ENCODE results near the gene BDNF.
"Not testable (repeated sequence)": the region's sequence is repeated elsewhere in the genome, so short reads cannot be mapped to it uniquely, and the experiment has no call there.

Gene BDNF

DNA sequence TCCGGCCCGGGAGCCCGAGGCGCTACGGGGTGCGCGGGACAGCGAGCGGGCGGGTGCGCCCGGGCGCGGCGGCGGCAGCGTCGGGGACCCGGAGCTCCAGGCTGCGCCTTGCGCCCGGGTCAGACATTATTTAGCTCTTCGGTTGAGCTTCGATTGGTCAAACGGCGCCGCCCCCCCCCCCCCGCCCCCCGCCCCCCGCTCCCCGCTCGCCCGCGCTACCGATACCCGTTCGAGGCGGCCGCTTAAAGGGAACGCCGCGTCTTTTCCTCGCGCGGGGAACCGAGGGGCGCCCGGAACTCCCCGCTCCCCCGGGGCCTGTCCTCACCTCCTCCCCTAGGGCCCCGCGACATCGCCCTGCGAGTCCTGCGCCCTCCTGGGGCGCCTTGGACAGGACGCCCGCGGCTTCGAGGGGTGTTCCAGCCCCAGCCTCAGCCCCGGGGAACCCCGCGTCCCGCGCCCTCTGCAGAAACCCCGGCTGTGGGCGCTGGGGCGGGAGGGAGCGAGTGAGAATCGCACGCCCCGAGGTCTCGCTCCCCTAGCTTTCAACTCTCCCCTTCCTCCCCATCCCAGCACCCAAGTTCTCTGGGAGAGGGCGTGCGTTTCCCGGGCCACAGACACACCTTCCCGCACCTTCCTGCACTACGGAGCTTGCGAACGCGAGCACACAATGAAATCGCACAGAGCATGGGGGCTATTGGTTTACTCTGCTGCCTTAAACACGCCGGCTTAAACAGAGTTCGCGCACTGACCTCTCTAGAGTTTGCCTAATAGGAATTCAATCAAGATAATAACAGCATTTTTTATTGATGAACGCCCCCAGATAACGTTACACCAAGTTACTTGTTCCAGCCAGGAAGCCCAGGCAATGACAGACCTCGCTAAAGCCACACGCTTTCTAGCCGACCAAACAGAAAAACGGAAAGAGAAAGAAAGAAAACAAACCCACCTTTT is at the start of gene BDNF:
TSS of gene BDNF (minus strand) at position 105 of the 951 bp plus-strand sequence. CDS start 41,891 bp downstream, outside the sequence.
- peak within 1 kb of the TSS; percentile 85 for H2AFZ ChIP-seq (ENCODE audit: low read length, unreplicated experiment)
- no peaks in the 10 kb centered on the region for H3K27me3 ChIP-seq (ENCODE audit: insufficient read depth, low read length)
- peaks cover 32% of the 10 kb centered on the region for H3K79me2 ChIP-seq (ENCODE audit: control insufficient read depth, insufficient read depth, low read length, unreplicated experiment)
- H3K4me3 ChIP-seq (ENCODE audit: low read depth, low read length) = peak within 1 kb of the TSS; percentile 94
- no peaks in the 10 kb centered on the region for H3K36me3 ChIP-seq (ENCODE audit: insufficient read depth, low read length)
- H3K4me1 ChIP-seq (ENCODE audit: control insufficient read depth, insufficient read depth, low read length, unreplicated experiment) = peaks cover 25% of the 10 kb centered on the region
- peak within 1 kb of the TSS; percentile 10; the same call in 1 of the 2 replicates for H3K27ac ChIP-seq (ENCODE audit: low read depth, low read length)

DNA sequence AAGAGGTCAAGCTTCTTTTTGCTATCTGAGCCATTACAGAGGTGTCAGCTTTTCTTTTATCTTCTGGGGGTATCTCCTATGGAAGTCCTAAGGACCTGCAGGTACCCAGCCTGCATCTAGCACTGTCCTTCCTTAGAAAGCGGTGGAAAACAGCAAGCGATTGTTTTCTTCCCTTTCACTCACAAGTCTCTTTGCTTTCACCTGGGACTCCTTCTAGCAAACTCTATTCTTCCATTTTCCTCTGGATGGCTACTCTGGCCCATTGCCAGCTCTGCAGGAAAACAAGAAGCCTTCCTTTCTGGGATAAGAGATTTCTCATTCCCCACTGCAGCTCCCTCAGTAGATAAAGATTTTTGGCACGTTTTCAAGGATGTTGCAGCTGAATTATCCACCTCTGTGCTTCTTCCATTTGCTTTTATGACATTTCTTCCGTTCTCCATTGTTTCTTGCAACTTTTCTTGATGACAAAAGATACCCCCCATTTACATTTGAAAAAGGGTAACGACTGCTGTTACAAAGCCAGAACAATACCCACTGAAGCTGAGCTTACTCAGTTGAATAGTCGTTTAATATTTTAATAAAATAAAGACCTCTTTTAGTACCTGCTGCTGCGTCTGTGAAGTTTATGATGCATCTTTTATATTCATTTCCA is 40.2 kb upstream of the BDNF start:
- Histone ChIP-seq H3K79me2 (ENCODE audit: control insufficient read depth, insufficient read depth, low read length, unreplicated experiment) (no peaks in the 10 kb centered on the region), H3K4me1 (ENCODE audit: control insufficient read depth, insufficient read depth, low read length, unreplicated experiment) (no peaks in the 10 kb centered on the region), H3K36me3 (ENCODE audit: insufficient read depth, low read length) (no peaks in the 10 kb centered on the region), H3K4me3 (ENCODE audit: low read depth, low read length) (no peak overlapping the region), H3K27me3 (ENCODE audit: insufficient read depth, low read length) (peaks cover 70% of the 10 kb centered on the region), H3K27ac (ENCODE audit: low read depth, low read length) (no peak overlapping the region), H2AFZ (ENCODE audit: low read length, unreplicated experiment) (no peak overlapping the region)

DNA sequence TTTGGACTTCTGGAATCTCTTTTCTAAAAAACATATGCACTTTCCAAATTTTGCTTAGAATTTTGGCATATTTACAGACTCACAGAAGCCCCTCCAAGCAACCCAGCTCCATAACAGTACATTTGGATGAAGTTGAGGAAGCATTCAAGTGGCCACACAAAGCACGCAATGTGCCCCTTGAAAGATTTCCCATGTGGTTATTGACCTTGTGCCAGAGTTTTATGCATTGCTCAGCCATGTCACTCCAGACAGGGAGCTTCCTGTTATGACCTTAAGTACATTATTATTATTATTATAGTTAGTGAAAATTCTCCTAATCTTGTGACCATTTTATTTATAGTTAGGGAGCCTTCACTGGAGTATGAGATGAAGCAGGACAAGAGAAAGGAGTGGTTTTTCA is 35.0 kb upstream of the BDNF start:
- no peaks in the 10 kb centered on the region for H3K4me1 ChIP-seq (ENCODE audit: control insufficient read depth, insufficient read depth, low read length, unreplicated experiment)
- H3K27me3 ChIP-seq (ENCODE audit: insufficient read depth, low read length) = peaks cover 25% of the 10 kb centered on the region
- no peaks in the 10 kb centered on the region for H3K79me2 ChIP-seq (ENCODE audit: control insufficient read depth, insufficient read depth, low read length, unreplicated experiment)
- H3K36me3 ChIP-seq (ENCODE audit: insufficient read depth, low read length) = no peaks in the 10 kb centered on the region
- H3K4me3 ChIP-seq (ENCODE audit: low read depth, low read length) = no peak overlapping the region
- no peak overlapping the region for H3K27ac ChIP-seq (ENCODE audit: low read depth, low read length)
- H2AFZ ChIP-seq (ENCODE audit: low read length, unreplicated experiment) = no peak overlapping the region

DNA sequence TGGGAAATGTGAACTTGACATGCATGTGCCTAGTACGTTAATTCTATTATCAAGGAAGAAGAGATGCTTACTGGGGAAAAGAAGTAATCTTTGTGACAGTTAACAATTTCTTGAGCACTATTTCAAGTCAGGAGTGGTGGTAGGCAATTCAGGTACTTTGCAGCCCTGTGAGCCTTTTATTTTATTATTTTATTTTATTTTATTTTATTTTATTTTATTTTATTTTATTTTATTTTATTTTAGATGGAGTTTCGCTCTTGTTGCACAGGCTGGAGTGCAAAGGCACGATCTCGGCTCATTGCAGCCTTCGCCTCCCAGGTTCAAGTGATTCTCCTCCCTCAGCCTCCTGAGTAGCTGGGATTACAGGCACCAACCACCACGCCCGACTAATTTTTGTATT is 31.5 kb upstream of the BDNF start:
- H3K27me3 ChIP-seq (ENCODE audit: insufficient read depth, low read length) = peaks cover 11% of the 10 kb centered on the region; the same call in 1 of the 2 replicates
- not testable (repeated sequence) for H3K36me3 ChIP-seq (ENCODE audit: insufficient read depth, low read length); H3K4me3 ChIP-seq (ENCODE audit: low read depth, low read length); H3K27ac ChIP-seq (ENCODE audit: low read depth, low read length); H2AFZ ChIP-seq (ENCODE audit: low read length, unreplicated experiment); H3K4me1 ChIP-seq (ENCODE audit: control insufficient read depth, insufficient read depth, low read length, unreplicated experiment); H3K79me2 ChIP-seq (ENCODE audit: control insufficient read depth, insufficient read depth, low read length, unreplicated experiment)

DNA sequence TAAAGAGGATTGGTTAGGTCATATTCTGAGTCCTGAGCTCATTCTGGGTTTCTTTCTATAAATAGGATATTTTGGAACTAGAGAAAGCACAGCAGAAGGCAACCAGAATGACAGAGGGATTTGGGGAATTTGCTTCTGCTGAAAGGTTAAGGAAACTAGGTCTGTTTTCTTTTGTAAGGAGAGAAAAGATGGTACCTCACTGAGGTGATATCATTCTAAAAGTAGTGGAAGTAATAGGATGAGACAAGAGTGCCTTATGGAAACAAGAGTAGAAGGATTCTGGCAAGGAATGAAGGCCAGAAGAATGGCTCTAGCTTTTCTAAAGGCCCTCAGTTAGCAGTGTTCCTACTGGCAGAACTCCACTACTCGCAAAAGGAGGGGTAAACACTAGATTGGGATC is 26.7 kb upstream of the BDNF start:
- Histone ChIP-seq H3K27ac (ENCODE audit: low read depth, low read length) (no peak overlapping the region), H2AFZ (ENCODE audit: low read length, unreplicated experiment) (no peak overlapping the region), H3K4me1 (ENCODE audit: control insufficient read depth, insufficient read depth, low read length, unreplicated experiment) (no peaks in the 10 kb centered on the region), H3K36me3 (ENCODE audit: insufficient read depth, low read length) (no peaks in the 10 kb centered on the region), H3K79me2 (ENCODE audit: control insufficient read depth, insufficient read depth, low read length, unreplicated experiment) (no peaks in the 10 kb centered on the region), H3K4me3 (ENCODE audit: low read depth, low read length) (no peak overlapping the region), H3K27me3 (ENCODE audit: insufficient read depth, low read length) (peaks cover 50% of the 10 kb centered on the region)

DNA sequence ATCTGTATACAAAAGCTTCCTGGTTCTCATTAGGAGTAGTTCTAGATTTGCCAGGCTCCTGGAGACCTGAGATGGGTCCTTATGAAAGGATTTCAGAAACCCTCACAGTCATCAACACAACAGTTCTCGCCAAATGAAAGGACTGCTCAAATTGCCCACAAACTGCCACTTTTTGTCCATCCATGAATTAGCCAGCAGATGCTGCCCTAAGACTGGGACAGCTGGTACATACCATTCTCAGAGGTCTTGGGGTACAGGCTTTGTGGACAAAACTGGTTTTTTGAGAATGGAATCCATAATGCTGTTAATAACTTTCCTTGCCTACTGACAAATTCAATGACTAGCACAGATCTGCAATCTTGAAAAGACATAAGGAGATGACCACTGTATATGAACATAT is 23.4 kb upstream of the BDNF start:
- peaks cover 6% of the 10 kb centered on the region for H3K4me1 ChIP-seq (ENCODE audit: control insufficient read depth, insufficient read depth, low read length, unreplicated experiment)
- peaks cover 73% of the 10 kb centered on the region for H3K27me3 ChIP-seq (ENCODE audit: insufficient read depth, low read length)
- H2AFZ ChIP-seq (ENCODE audit: low read length, unreplicated experiment) = no peak overlapping the region
- H3K4me3 ChIP-seq (ENCODE audit: low read depth, low read length) = no peak overlapping the region
- no peaks in the 10 kb centered on the region for H3K79me2 ChIP-seq (ENCODE audit: control insufficient read depth, insufficient read depth, low read length, unreplicated experiment)
- H3K27ac ChIP-seq (ENCODE audit: low read depth, low read length) = no peak overlapping the region
- no peaks in the 10 kb centered on the region for H3K36me3 ChIP-seq (ENCODE audit: insufficient read depth, low read length)

DNA sequence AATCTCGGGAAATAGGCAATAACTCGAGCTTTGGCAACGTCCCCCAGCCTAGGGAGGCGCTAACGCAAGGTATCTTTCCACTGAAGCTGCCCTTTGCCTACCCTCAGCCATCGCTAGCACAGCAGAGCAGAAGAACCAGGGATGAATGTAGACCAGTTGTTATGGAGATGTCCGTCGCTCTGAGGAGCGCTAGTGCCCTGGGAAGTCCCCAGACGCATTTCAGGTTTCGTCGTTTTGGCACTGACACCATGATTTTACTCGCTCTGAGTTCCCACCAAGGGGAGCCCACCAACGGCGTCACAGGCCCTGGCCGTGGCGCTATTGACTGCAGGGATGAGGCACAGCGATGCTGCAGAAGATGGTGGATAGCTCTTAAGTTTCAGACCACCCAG is 22.7 kb upstream of the BDNF start:
- no peak overlapping the region for H3K27ac ChIP-seq (ENCODE audit: low read depth, low read length)
- no peaks in the 10 kb centered on the region for H3K79me2 ChIP-seq (ENCODE audit: control insufficient read depth, insufficient read depth, low read length, unreplicated experiment)
- H2AFZ ChIP-seq (ENCODE audit: low read length, unreplicated experiment) = peak overlapping the region; percentile 32
- H3K4me3 ChIP-seq (ENCODE audit: low read depth, low read length) = peak overlapping the region; percentile 80
- H3K36me3 ChIP-seq (ENCODE audit: insufficient read depth, low read length) = no peaks in the 10 kb centered on the region
- H3K4me1 ChIP-seq (ENCODE audit: control insufficient read depth, insufficient read depth, low read length, unreplicated experiment) = peaks cover 6% of the 10 kb centered on the region
- peaks cover 72% of the 10 kb centered on the region for H3K27me3 ChIP-seq (ENCODE audit: insufficient read depth, low read length)

DNA sequence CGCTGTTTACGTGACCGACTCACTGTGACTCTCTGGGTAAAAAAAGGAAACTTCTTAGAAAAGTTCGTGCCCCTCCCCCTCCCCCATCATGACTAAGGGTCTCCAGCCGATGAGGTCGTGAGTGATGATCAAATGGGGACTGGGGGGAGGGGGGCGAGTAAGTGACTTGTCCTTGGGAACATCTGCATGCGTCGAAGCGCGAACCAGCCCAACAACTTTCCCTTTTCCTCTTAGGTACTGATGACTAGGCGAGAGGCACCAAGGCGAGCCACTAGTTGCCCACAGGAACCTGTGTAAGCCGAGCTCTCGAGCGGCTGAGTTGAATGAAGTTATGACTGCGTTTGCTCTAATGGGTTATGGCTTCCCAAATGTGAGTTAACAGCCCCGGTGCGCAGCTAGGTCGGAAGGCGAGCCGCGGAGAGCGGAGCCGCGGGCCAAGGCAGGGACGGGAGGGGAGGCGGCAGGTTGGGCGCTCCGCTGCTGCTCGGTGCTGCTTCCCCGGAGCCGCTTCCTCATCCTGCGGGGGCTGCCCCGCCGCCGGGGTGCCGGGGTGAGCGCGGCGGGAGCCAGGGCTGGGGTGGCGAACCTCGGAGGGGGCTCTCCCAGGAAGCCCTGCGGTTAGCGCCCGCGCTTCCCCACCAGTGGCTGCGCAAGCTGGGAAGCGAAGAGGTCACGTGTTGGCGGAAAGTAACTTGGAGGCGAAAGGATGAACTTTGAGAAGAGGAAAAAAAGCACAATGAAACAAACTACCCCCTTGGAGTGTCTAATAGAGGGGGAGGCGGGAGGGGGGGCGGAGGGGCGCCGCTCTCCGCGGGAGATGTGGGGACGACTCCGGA is 22.1 kb upstream of the BDNF start:
- Histone ChIP-seq H3K27ac (ENCODE audit: low read depth, low read length) (no peak overlapping the region), H2AFZ (ENCODE audit: low read length, unreplicated experiment) (peak overlapping the region; percentile 32), H3K36me3 (ENCODE audit: insufficient read depth, low read length) (no peaks in the 10 kb centered on the region), H3K4me1 (ENCODE audit: control insufficient read depth, insufficient read depth, low read length, unreplicated experiment) (peaks cover 9% of the 10 kb centered on the region), H3K4me3 (ENCODE audit: low read depth, low read length) (peak overlapping the region; percentile 80), H3K27me3 (ENCODE audit: insufficient read depth, low read length) (peaks cover 68% of the 10 kb centered on the region), H3K79me2 (ENCODE audit: control insufficient read depth, insufficient read depth, low read length, unreplicated experiment) (no peaks in the 10 kb centered on the region)

DNA sequence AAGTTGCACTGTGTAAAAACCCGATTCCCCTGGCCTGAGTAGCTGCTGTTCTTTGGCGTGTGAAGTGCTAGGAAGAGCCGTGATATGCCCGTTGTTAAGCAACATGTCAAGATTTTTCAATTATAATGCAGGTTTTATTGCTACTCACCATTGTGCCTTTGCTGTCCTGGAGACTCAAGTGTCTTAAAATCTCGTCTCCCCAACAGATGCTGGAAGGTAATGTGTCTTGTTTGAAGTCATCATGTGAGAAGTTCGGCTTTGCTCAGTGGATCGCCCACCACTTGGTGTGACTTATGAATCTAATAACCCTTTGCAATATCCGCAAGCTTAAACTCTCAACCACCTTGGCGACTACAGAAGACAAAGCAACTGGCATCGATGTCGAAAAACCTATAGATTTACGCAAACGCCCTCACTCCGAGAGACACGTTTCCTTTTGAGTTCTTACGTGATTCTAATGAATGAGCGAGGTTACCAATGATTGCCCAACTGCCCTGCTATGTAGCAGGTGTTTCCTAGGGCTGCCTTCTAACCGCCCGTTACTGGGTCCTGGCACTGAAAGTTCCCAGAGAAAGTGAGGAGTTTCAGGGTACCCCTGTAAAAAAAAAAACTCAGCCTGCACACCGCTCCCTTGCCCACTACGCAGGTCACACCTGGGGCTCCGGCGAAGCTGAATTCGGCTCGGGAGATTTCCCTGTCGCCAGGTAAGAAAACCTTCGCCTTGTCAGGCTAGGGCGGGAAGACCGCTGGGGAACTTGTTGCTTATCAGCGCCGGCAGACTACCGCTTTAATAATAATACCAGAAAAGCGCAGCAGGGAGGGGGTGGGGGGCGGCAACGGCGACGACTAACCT is 21.2 kb upstream of the BDNF start:
- Histone ChIP-seq H2AFZ (ENCODE audit: low read length, unreplicated experiment) (no peak overlapping the region), H3K4me1 (ENCODE audit: control insufficient read depth, insufficient read depth, low read length, unreplicated experiment) (peaks cover 9% of the 10 kb centered on the region), H3K4me3 (ENCODE audit: low read depth, low read length) (peak overlapping the region; percentile 80), H3K27me3 (ENCODE audit: insufficient read depth, low read length) (peaks cover 61% of the 10 kb centered on the region), H3K36me3 (ENCODE audit: insufficient read depth, low read length) (no peaks in the 10 kb centered on the region), H3K79me2 (ENCODE audit: control insufficient read depth, insufficient read depth, low read length, unreplicated experiment) (no peaks in the 10 kb centered on the region), H3K27ac (ENCODE audit: low read depth, low read length) (no peak overlapping the region)
